GM12878 (cell line): ENCODE measurements around the gene SPR. TPM values are rescaled to one million over a fixed set of nuclear protein-coding genes. Genes with fewer than 3 reads are reported as not detected.

Experiments used
- ATAC-seq: fragments of 200-7000 bp; cut with Tn5 transposase; 3 replicates; pipeline ENCODE4 v1.9.1; 2020; ENCODE audit warnings: mild to moderate bottlenecking, moderate library complexity
- BruUV-seq: library from RNA; stranded (reverse); fragments of 400-500 nt; replicated peaks from 2 replicates; lab custom pipeline; 2021; lab: Mats Ljungman, UMichigan
- CTCF ChIA-PET: fragments of 300-600 bp; sonication (Branson Sonifier 250); formaldehyde crosslinking; extraction: SDS; loops from one replicate; lab custom pipeline; 2021; ENCODE audit warnings: inconsistent platforms; lab: Yijun Ruan, JAX
- POLR2A ChIA-PET: fragments of 350-600 bp; formaldehyde crosslinking; extraction: SDS; loops from one replicate; lab custom pipeline; 2021; ENCODE audit warnings: inconsistent platforms; lab: Charles Lee
- RAD21 ChIA-PET: fragments of 300-600 bp; sonication (Branson Sonifier 250); formaldehyde crosslinking; loops from one replicate; lab custom pipeline; 2023; ENCODE audit warnings: antibody characterized with exemption; ENCODE audit not compliant: unreplicated experiment; lab: Charles Lee
- SMC1A ChIA-PET: fragments of 300-600 bp; sonication (Branson Sonifier 250); formaldehyde crosslinking; loops from one replicate; lab custom pipeline; 2023; ENCODE audit not compliant: unreplicated experiment, uncharacterized antibody; lab: Charles Lee
- DNase-seq: peaks from one replicate; pipeline ENCODE4 v3.0.0-alpha.2; 2011; ENCODE audit warnings: low read depth, low spot score
- FAIRE-seq: peaks from 3 replicates; lab custom pipeline; 2011; peaks lifted over from hg19 to GRCh38; lab: Jason Lieb, UNC
- H2AFZ ChIP-seq: 2 replicates; pipeline ENCODE4 v1.6.0; 2011; ENCODE audit warnings: low read depth, low read length, control low read depth; ENCODE audit not compliant: control insufficient read depth
- H3K27ac ChIP-seq: 2 replicates; pipeline ENCODE4 v1.5.1; 2011; ENCODE audit warnings: control low read depth; ENCODE audit not compliant: control insufficient read depth, insufficient read depth
- H3K27me3 ChIP-seq, 2 experiments: replicated peaks in 1 of 2; 2 replicates each; pipeline versions ENCODE4 v1.6.0 to v1.6.1; 2011; ENCODE audit warnings: low read length in 1 of 2; ENCODE audit not compliant: control insufficient read depth in 2 of 2, insufficient read depth in 2 of 2
- H3K36me3 ChIP-seq, 2 experiments: 2 replicates each; pipeline ENCODE4 v1.5.1; 2011; ENCODE audit warnings: low read length in 1 of 2; ENCODE audit not compliant: control insufficient read depth in 2 of 2, insufficient read depth in 2 of 2
- H3K4me1 ChIP-seq: 2 replicates; pipeline ENCODE4 v1.6.1; 2011; ENCODE audit warnings: mild to moderate bottlenecking, low read length, moderate library complexity, mixed read lengths; ENCODE audit not compliant: control insufficient read depth, insufficient read depth
- H3K4me2 ChIP-seq: 2 replicates; pipeline ENCODE4 v1.6.0; 2011; ENCODE audit warnings: control low read depth; ENCODE audit not compliant: control insufficient read depth, insufficient read depth
- H3K4me3 ChIP-seq: fragments of 200-600 bp; sonication (generic); 2 replicates; pipeline ENCODE4 v1.5.1; 2016
- H3K79me2 ChIP-seq: 2 replicates; pipeline ENCODE4 v1.6.0; 2011; ENCODE audit warnings: low read length; ENCODE audit not compliant: control insufficient read depth, insufficient read depth
- H3K9ac ChIP-seq: 2 replicates; pipeline ENCODE4 v1.8.0; 2011; ENCODE audit warnings: low read length, control low read depth, mixed read lengths; ENCODE audit not compliant: control insufficient read depth, insufficient read depth
- H3K9me3 ChIP-seq: replicated peaks from 3 replicates; pipeline ENCODE4 v1.5.1; 2011; ENCODE audit warnings: mild to moderate bottlenecking, low read length; ENCODE audit not compliant: control insufficient read depth, insufficient read depth
- H4K20me1 ChIP-seq: 2 replicates; pipeline ENCODE4 v1.6.0; 2011; ENCODE audit not compliant: control insufficient read depth, insufficient read depth
- CBX5 ChIP-seq: sonication (generic); IDR thresholded peaks from 2 replicates; pipeline ENCODE4 v1.6.1; 2016; ENCODE audit warnings: low read depth, moderate library complexity, mild to moderate bottlenecking, inconsistent platforms
- ESRRA ChIP-seq: IDR thresholded peaks from 2 replicates; pipeline ENCODE4 v1.6.1; 2012; ENCODE audit warnings: mild to moderate bottlenecking, low read length, improper control_type of control experiment
- EZH2 ChIP-seq: IDR thresholded peaks from 2 replicates; pipeline ENCODE4 v1.6.1; 2012; ENCODE audit warnings: low read depth, mild to moderate bottlenecking, control low read depth, inconsistent platforms, low read length, borderline replicate concordance; ENCODE audit not compliant: control insufficient read depth
- LARP7 ChIP-seq: fragments of 450-650 bp; IDR thresholded peaks from 2 replicates; pipeline ENCODE4 v1.6.1; 2017; ENCODE audit warnings: mild to moderate bottlenecking
- NBN ChIP-seq: fragments of 450-650 bp; IDR thresholded peaks from 2 replicates; pipeline ENCODE4 v1.6.1; 2016
- RELA ChIP-seq: fragments of 450-650 bp; IDR thresholded peaks from 2 replicates; pipeline ENCODE4 v1.8.0; 2014; ENCODE audit warnings: borderline replicate concordance; ENCODE audit not compliant: partially characterized antibody
- RUNX3 ChIP-seq: IDR thresholded peaks from 2 replicates; pipeline ENCODE4 v1.6.1; 2012; ENCODE audit warnings: low read length, inconsistent platforms
- SMARCA5 ChIP-seq: fragments of 450-650 bp; IDR thresholded peaks from 2 replicates; pipeline ENCODE4 v1.6.1; 2017; ENCODE audit warnings: mild to moderate bottlenecking
- SREBF2 ChIP-seq: IDR thresholded peaks from 2 replicates; pipeline ENCODE4 v1.6.1; 2012; ENCODE audit warnings: mild to moderate bottlenecking, low read length
- SUPT20H ChIP-seq: IDR thresholded peaks from 2 replicates; pipeline ENCODE4 v1.6.1; 2011; ENCODE audit warnings: low read depth, mild to moderate bottlenecking, low read length, moderate library complexity, borderline replicate concordance; ENCODE audit not compliant: control insufficient read depth
- YBX1 ChIP-seq: fragments of 450-650 bp; IDR thresholded peaks from 2 replicates; pipeline ENCODE4 v1.6.1; 2016; ENCODE audit warnings: antibody characterized with exemption
- ZNF274 ChIP-seq: IDR thresholded peaks from one replicate; pipeline ENCODE4 v1.8.0; 2011; ENCODE audit not compliant: insufficient read length, insufficient read depth
- ZSCAN29 ChIP-seq: fragments of 450-650 bp; IDR thresholded peaks from 2 replicates; pipeline ENCODE4 v1.6.1; 2017; ENCODE audit warnings: mild to moderate bottlenecking, moderate library complexity
- ZZZ3 ChIP-seq: IDR thresholded peaks from 2 replicates; pipeline ENCODE4 v1.6.1; 2011; ENCODE audit warnings: low read depth; ENCODE audit not compliant: control insufficient read depth, insufficient read length
- WGBS: methylation state at CpG from one replicate; pipeline ENCODE4 v1.1.6; 2016; ENCODE audit warnings: low lambda C conversion rate; ENCODE audit not compliant: insufficient replicate concordance, insufficient coverage; ENCODE audit errors: missing lambda C conversion rate; 5-methylcytosine and 5-hydroxymethylcytosine counted together
- in situ Hi-C: fragments of 300-500 bp; cut with MboI; formaldehyde crosslinking; loops from 9 replicates; pipeline ENCODE4 v1.14.3; 2018; ENCODE audit warnings: mixed read lengths
- intact Hi-C: fragments of 100-400 bp; cut with micrococcal nuclease; formaldehyde crosslinking; loops from one replicate; pipeline ENCODE4 v1.14.2; 2022; ENCODE audit not compliant: unreplicated experiment
- polyA plus RNA-seq, 11 experiments: library from polyadenylated mRNA; depleted of rRNA in 4 of 11; unstranded in 6 of 11; stranded (reverse) in 5 of 11; fragments of >200 nt; fragmentation: Nextera tagmentation in 4 of 11; fragmentation: Illumina TruSeq in 1 of 11; extraction: Ambion mirVana in 4 of 11; extraction: Trizol in 1 of 11; gene quantifications; 1 replicate in 1 of 11; 2 replicates in 10 of 11; pipeline versions ENCODE4 v1.2.1 to v1.2.3, GENCODE V29; 2011 to 2016; ENCODE audit warnings: inconsistent platforms in 2 of 11, missing spikeins in 2 of 11, low read depth in 1 of 11
- total RNA-seq, 4 experiments: library from RNA; depleted of rRNA in 3 of 4; stranded (reverse); fragments of >200 nt in 3 of 4; fragmentation: Illumina TruSeq in 1 of 4; extraction: Trizol in 1 of 4; gene quantifications; 2 replicates each; pipeline versions ENCODE4 v1.2.1 to v1.2.3, GENCODE V29; 2013 to 2021
- TF ChIP-seq, protein P1 (sequence below): fragments of 150-350 bp; IDR thresholded peaks from 2 replicates; pipeline ENCODE4 v1.6.1; 2014; ENCODE audit warnings: mild to moderate bottlenecking, low read depth, low read length

SPR gene
- total and polyA plus RNA-seq, 10 of the 15 experiments (the other 5 are each of a cell fraction or from before 2014, with no cell fraction given): 0.68 to 7.8 (median 2.5) TPM

DNA sequence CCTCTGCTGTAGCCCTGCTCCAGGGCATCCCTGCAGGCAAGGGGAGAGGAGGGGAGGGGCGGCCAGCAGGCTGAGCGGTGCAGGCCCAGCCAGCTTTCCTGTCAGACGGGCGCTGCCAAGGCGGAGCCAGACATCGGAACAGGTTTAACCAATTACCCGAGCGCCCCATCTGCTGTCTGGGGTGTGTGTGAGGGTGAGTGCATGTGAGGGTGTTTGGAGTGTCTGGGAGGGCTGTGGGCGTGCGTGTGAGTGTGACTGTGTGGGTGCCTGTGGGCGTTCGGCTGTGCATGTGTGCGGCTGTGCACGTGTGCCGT is 50.1 kb downstream of the SPR start:
- no peak overlapping the region for H3K27ac ChIP-seq
- ATAC-seq (no peak), DNase-seq (no peak), FAIRE-seq (no peak)
- H3K27me3 ChIP-seq: no peaks in the 10 kb centered on the region
- intact Hi-C loops (no loop called here), in situ Hi-C loops (no loop called here)
- no peak overlapping the region for H2AFZ ChIP-seq
- ChIA-PET CTCF (interaction anchor here (1.5 to 8.0 kb wide), 3 partner anchors 11 to 50 kb away, joined by 4 to 117 read pairs (median 6); partner anchors contain the start of gene SPR), SMC1A (no interaction called here), RAD21 (interaction anchor here (1.0 kb wide), 1 partner anchor 43 kb away, joined by 3 read pairs; no protein-coding TSS in a partner anchor), POLR2A (no interaction called here)
- no peaks in the 10 kb centered on the region for H3K36me3 ChIP-seq
- no peaks in the 10 kb centered on the region; the same call in 1 of the 2 replicates for H3K4me1 ChIP-seq
- H3K4me2 ChIP-seq: no peak overlapping the region
- H3K9ac ChIP-seq: no peak overlapping the region
- H3K4me3 ChIP-seq: no peak overlapping the region
- no TSS peak for BruUV-seq
- H3K9me3 ChIP-seq: no peaks in the 10 kb centered on the region
- WGBS: 50% methylated on average over 15 of the region's 15 CpGs
- no peaks in the 10 kb centered on the region for H3K79me2 ChIP-seq
- H4K20me1 ChIP-seq: no peaks in the 10 kb centered on the region; the same call in 1 of the 2 replicates
- no peak for TF ChIP-seq ZNF274
- TF ChIP-seq, protein P1, sequence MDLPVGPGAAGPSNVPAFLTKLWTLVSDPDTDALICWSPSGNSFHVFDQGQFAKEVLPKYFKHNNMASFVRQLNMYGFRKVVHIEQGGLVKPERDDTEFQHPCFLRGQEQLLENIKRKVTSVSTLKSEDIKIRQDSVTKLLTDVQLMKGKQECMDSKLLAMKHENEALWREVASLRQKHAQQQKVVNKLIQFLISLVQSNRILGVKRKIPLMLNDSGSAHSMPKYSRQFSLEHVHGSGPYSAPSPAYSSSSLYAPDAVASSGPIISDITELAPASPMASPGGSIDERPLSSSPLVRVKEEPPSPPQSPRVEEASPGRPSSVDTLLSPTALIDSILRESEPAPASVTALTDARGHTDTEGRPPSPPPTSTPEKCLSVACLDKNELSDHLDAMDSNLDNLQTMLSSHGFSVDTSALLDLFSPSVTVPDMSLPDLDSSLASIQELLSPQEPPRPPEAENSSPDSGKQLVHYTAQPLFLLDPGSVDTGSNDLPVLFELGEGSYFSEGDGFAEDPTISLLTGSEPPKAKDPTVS: no peak
- TF ChIP-seq SMARCA5: no peak
- no peak for TF ChIP-seq CBX5
- no peak for TF ChIP-seq RUNX3
- no peak for TF ChIP-seq NBN
- no peak for TF ChIP-seq ZSCAN29
- no peak for TF ChIP-seq SREBF2
- TF ChIP-seq RELA: no peak
- no peak for TF ChIP-seq ZZZ3
- TF ChIP-seq ESRRA: no peak
- no peak for TF ChIP-seq YBX1
- TF ChIP-seq LARP7: no peak
- TF ChIP-seq SUPT20H: no peak
- TF ChIP-seq EZH2: no peak
